H1 (cell line): ENCODE results near the gene MAPK8.

Experiments
- BRCA1 ChIP-seq: IDR thresholded peaks from 2 replicates; pipeline ENCODE4 v1.6.1; 2012; ENCODE audit warnings: low read depth, low read length, improper control_type of control experiment
- CBX8 ChIP-seq: fragments of 300-800, 300-1000 bp; sonication (generic); IDR thresholded peaks from 2 replicates; pipeline ENCODE4 v1.7.1; 2016; ENCODE audit warnings: low read depth, low read length, borderline replicate concordance
- EGR1 ChIP-seq: IDR thresholded peaks from 2 replicates; pipeline ENCODE4 v1.6.1; 2011; ENCODE audit warnings: low read depth, low read length, borderline replicate concordance
- MAFK ChIP-seq: IDR thresholded peaks from 2 replicates; pipeline ENCODE4 v1.6.1; 2012; ENCODE audit warnings: low read depth, mild to moderate bottlenecking, improper control_type of control experiment, low read length
- PHF8 ChIP-seq: fragments of 200-600 bp; sonication (generic); conservative IDR thresholded peaks from 2 replicates; pipeline ENCODE4 v1.7.1; 2012; ENCODE audit warnings: low read depth, mild to moderate bottlenecking, inconsistent platforms, low read length, moderate library complexity
- POLR2A ChIP-seq, 2 experiments: IDR thresholded peaks; 1 replicate in 1 of 2; 2 replicates in 1 of 2; pipeline ENCODE4 v1.6.1; 2011; ENCODE audit warnings: low read depth in 2 of 2, low read length in 2 of 2, mild to moderate bottlenecking in 2 of 2; ENCODE audit errors: control extremely low read depth in 1 of 2
- RXRA ChIP-seq: IDR thresholded peaks from 2 replicates; pipeline ENCODE4 v1.6.1; 2011; ENCODE audit warnings: low read depth, mild to moderate bottlenecking, low read length, moderate library complexity; ENCODE audit not compliant: insufficient read depth
- SAP30 ChIP-seq: fragments of 300-600 bp; sonication (generic); IDR thresholded peaks from 2 replicates; pipeline ENCODE4 v1.7.1; 2012; ENCODE audit warnings: low read length, moderate library complexity, mild to moderate bottlenecking, inconsistent platforms; ENCODE audit not compliant: insufficient read depth, insufficient replicate concordance
- TAF1 ChIP-seq: IDR thresholded peaks from 2 replicates; pipeline ENCODE4 v1.6.1; 2011; ENCODE audit warnings: mild to moderate bottlenecking, low read depth, low read length
- YY1 ChIP-seq: IDR thresholded peaks from 2 replicates; pipeline ENCODE4 v1.6.1; 2011; ENCODE audit warnings: low read depth, mild to moderate bottlenecking, low read length
- TF ChIP-seq, protein P1 (sequence below), 3 experiments: IDR thresholded peaks; 1 replicate in 2 of 3; 2 replicates in 1 of 3; pipeline versions ENCODE4 v1.5.1 to v1.6.1; 2011; ENCODE audit warnings: low read length in 3 of 3, mild to moderate bottlenecking in 3 of 3, inconsistent platforms in 2 of 3, low read depth in 1 of 3, moderate library complexity in 1 of 3; ENCODE audit not compliant: insufficient read depth in 1 of 3; ENCODE audit errors: control extremely low read depth in 1 of 3

DNA sequence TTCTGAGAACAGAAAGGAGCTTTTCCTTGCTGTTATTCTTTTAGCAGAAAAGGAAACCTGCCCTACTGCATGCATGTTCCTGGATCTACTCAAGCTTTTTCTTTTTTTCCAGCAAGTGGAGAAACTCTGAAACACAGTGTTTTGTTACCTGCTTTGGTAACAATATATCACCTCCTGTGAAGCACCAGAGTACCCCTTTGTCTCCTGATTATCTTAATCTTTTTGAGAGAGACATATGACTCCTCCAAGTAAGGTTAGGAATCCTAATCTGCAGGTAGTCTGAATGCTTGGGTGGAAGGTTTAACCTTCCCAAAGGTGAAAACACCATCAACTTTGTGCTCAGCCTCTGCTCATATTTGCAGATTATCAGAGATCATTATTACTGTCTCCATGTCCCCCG, 93.1 kb downstream of the MAPK8 start:
- no peak for TF ChIP-seq PHF8
- no peak for TF ChIP-seq RXRA
- no peak for TF ChIP-seq POLR2A (IDR thresholded peaks at IDR 0.05; ENCODE audit: control extremely low read depth in 1 of 2, low read depth in 2 of 2, low read length in 2 of 2)
- no peak for TF ChIP-seq MAFK
- TF ChIP-seq, protein P1, sequence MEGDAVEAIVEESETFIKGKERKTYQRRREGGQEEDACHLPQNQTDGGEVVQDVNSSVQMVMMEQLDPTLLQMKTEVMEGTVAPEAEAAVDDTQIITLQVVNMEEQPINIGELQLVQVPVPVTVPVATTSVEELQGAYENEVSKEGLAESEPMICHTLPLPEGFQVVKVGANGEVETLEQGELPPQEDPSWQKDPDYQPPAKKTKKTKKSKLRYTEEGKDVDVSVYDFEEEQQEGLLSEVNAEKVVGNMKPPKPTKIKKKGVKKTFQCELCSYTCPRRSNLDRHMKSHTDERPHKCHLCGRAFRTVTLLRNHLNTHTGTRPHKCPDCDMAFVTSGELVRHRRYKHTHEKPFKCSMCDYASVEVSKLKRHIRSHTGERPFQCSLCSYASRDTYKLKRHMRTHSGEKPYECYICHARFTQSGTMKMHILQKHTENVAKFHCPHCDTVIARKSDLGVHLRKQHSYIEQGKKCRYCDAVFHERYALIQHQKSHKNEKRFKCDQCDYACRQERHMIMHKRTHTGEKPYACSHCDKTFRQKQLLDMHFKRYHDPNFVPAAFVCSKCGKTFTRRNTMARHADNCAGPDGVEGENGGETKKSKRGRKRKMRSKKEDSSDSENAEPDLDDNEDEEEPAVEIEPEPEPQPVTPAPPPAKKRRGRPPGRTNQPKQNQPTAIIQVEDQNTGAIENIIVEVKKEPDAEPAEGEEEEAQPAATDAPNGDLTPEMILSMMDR (IDR thresholded peaks at IDR 0.05; ENCODE audit: control extremely low read depth in 1 of 3, insufficient read depth in 1 of 3, low read depth in 1 of 3, low read length in 3 of 3), result no peak
- no peak for TF ChIP-seq EGR1
- TF ChIP-seq SAP30, result no peak
- TF ChIP-seq CBX8, result no peak
- TF ChIP-seq YY1, result no peak
- TF ChIP-seq BRCA1, result no peak
- no peak for TF ChIP-seq TAF1
